A549 (cell line): Measurements from ENCODE around the gene PTPN14.
"Not testable (repeated sequence)": the region's sequence is repeated elsewhere in the genome, so short reads cannot be mapped to it uniquely, and the experiment has no call there.

Source experiments
- MAX ChIP-seq: IDR thresholded peaks from 2 replicates; pipeline ENCODE4 v1.6.1; 2012
- MYC ChIP-seq: IDR thresholded peaks from 2 replicates; pipeline ENCODE4 v1.6.1; 2012; ENCODE audit warnings: mild to moderate bottlenecking, inconsistent platforms, low read length, improper control_type of control experiment, borderline replicate concordance

- not testable (repeated sequence) for TF ChIP-seq MAX, MYC
Measured at GRCh38 chr1:214576120-214576519, 24.7 kb upstream of the PTPN14 start.
